Measurements from ENCODE around the gene CSF3.

GRCh38 chr17:40015998-40016985, 1.1 kb downstream of the CSF3 start:
- TF ChIP-seq SMAD3 (CRISPR knock-in tag; IDR thresholded peaks at IDR 0.05; ENCODE audit: borderline replicate concordance) (no peak), CTCF (IDR thresholded peaks at IDR 0.05) (no peak)
